Measurements from ENCODE around the gene BCR. TPM values are rescaled to one million over a fixed set of nuclear protein-coding genes. Genes with fewer than 3 reads are reported as not detected.

The BCR gene
- total and polyA plus RNA-seq, 2 experiments from 2014 or later = 38.8 to 42.2 TPM

DNA sequence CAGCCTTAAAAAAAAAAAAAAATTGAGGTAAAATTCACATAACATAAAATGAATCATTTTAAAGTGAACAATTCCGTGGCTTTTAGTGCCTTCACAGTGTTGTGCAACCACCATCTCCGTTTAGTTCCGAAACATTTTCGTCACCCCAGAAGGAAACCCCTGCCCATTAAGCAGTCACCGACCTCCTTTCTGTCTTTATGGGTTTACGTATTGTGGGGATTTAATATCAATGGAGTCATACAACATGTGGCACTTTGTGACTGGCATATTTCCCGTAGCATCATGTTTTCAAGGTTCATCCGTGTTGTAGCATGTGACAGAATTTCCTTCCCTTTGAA lies 65.5 kb downstream of the BCR start:
- Histone ChIP-seq H3K9me3 (ENCODE audit: low read depth) (no peaks in the 10 kb centered on the region), H3K4me1 (ENCODE audit: insufficient read depth) (peaks cover 71% of the 10 kb centered on the region), H3K27ac (peak overlapping the region; percentile 92), H3K79me2 (peaks cover 91% of the 10 kb centered on the region), H3K4me2 (no peak overlapping the region), H3K27me3 (no peaks in the 10 kb centered on the region), H2AFZ (no peak overlapping the region), H3K4me3 (no peak overlapping the region), H3K36me3 (replicated peaks; ENCODE audit: insufficient read depth, low read depth) (no peaks in the 10 kb centered on the region), H3K9me2 (replicated peaks; ENCODE audit: insufficient read depth) (no peaks in the 10 kb centered on the region), H4K20me1 (ENCODE audit: insufficient read depth, poor library complexity, severe bottlenecking) (peaks cover 27% of the 10 kb centered on the region)
- no peak for DNase-seq (ENCODE audit: low spot score)
- no peak for TF ChIP-seq EZH2 (IDR thresholded peaks at IDR 0.05; ENCODE audit: borderline replicate concordance)
- TF ChIP-seq EZH2phosphoT487 (IDR thresholded peaks at IDR 0.05; ENCODE audit: low read depth, severe bottlenecking, unreplicated experiment) = no peak
- TF ChIP-seq, protein P1, sequence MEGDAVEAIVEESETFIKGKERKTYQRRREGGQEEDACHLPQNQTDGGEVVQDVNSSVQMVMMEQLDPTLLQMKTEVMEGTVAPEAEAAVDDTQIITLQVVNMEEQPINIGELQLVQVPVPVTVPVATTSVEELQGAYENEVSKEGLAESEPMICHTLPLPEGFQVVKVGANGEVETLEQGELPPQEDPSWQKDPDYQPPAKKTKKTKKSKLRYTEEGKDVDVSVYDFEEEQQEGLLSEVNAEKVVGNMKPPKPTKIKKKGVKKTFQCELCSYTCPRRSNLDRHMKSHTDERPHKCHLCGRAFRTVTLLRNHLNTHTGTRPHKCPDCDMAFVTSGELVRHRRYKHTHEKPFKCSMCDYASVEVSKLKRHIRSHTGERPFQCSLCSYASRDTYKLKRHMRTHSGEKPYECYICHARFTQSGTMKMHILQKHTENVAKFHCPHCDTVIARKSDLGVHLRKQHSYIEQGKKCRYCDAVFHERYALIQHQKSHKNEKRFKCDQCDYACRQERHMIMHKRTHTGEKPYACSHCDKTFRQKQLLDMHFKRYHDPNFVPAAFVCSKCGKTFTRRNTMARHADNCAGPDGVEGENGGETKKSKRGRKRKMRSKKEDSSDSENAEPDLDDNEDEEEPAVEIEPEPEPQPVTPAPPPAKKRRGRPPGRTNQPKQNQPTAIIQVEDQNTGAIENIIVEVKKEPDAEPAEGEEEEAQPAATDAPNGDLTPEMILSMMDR (IDR thresholded peaks at IDR 0.05; ENCODE audit: poor library complexity) = no peak
- WGBS (ENCODE audit: low lambda C conversion rate, missing lambda C conversion rate) = 76% methylated on average over 8 of the region's 8 CpGs

DNA sequence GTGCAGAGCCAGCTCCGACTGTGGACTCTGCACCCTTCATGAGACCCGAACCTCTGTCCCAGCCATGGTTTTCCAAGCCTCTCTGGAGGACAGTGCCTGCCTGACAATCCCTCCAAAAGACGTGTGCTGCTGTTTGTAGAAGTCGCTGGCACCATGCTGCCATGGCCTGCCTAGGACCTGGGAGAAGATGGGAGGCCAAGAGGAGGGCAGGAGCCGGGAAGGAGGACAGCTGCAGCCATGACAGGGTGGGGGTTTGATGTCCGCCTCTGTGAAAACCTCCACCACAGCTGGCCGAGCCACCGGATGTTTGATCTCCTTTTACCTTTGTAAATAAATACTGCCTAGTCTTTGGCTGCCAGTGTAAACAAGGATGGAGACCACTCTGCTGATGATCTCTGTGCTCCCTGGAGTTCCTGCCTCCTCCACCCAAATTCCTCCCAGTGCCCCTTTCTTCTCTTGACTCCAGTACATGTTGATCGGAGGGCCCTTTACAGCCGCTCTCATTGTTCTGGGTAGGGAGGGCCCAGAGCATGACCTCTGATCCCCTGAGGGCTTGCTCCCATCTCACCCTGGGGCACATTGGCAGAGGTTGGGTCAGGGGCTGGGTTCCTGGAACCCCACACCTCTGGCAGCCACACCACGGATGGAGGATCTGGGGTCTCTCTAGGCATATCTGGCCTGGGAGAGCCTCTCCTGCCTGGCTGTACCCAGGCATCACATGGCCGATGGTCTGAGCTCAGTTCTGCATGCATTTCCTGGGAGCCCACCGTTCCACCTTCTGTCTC lies 66.9 kb downstream of the BCR start:
- 79% methylated on average over 13 of the region's 13 CpGs for WGBS (ENCODE audit: low lambda C conversion rate, missing lambda C conversion rate)

GRCh38 chr22:23248583-23248982 lies 68.3 kb downstream of the BCR start:
- peak; percentile 38 for DNase-seq (ENCODE audit: low spot score)
- Histone ChIP-seq H3K36me3 (replicated peaks; ENCODE audit: insufficient read depth, low read depth) (no peaks in the 10 kb centered on the region), H3K4me3 (no peak overlapping the region), H4K20me1 (ENCODE audit: insufficient read depth, poor library complexity, severe bottlenecking) (peaks cover 11% of the 10 kb centered on the region), H3K4me2 (no peak overlapping the region), H2AFZ (no peak overlapping the region), H3K79me2 (peaks cover 94% of the 10 kb centered on the region), H3K4me1 (ENCODE audit: insufficient read depth) (peaks cover 49% of the 10 kb centered on the region), H3K27ac (peak overlapping the region; percentile 28), H3K27me3 (no peaks in the 10 kb centered on the region), H3K9me2 (replicated peaks; ENCODE audit: insufficient read depth) (no peaks in the 10 kb centered on the region), H3K9me3 (ENCODE audit: low read depth) (no peaks in the 10 kb centered on the region)
- WGBS (ENCODE audit: low lambda C conversion rate, missing lambda C conversion rate) = 92% methylated on average over 2 of the region's 2 CpGs
- TF ChIP-seq EZH2phosphoT487 (IDR thresholded peaks at IDR 0.05; ENCODE audit: low read depth, severe bottlenecking, unreplicated experiment) (no peak), EZH2 (IDR thresholded peaks at IDR 0.05; ENCODE audit: borderline replicate concordance) (no peak)
- TF ChIP-seq, protein P1 (IDR thresholded peaks at IDR 0.05; ENCODE audit: poor library complexity) = no peak

More for the DNA sequence above, 66.9 kb downstream of the BCR start:
- TF ChIP-seq EZH2phosphoT487 (IDR thresholded peaks at IDR 0.05; ENCODE audit: low read depth, severe bottlenecking, unreplicated experiment) (no peak), EZH2 (IDR thresholded peaks at IDR 0.05; ENCODE audit: borderline replicate concordance) (no peak)
- TF ChIP-seq, protein P1 (IDR thresholded peaks at IDR 0.05; ENCODE audit: poor library complexity) = no peak
- no peak overlapping the region for H3K4me2 ChIP-seq
- H2AFZ ChIP-seq = no peak overlapping the region
- peaks cover 19% of the 10 kb centered on the region for H4K20me1 ChIP-seq (ENCODE audit: insufficient read depth, poor library complexity, severe bottlenecking)
- H3K79me2 ChIP-seq = peaks cover 91% of the 10 kb centered on the region
- H3K27me3 ChIP-seq = no peaks in the 10 kb centered on the region
- H3K4me1 ChIP-seq (ENCODE audit: insufficient read depth) = peaks cover 63% of the 10 kb centered on the region
- no peaks in the 10 kb centered on the region for H3K9me2 ChIP-seq (replicated peaks; ENCODE audit: insufficient read depth)
- H3K27ac ChIP-seq = no peak overlapping the region
- no peaks in the 10 kb centered on the region for H3K36me3 ChIP-seq (replicated peaks; ENCODE audit: insufficient read depth, low read depth)
- DNase-seq (ENCODE audit: low spot score) = no peak
- H3K9me3 ChIP-seq (ENCODE audit: low read depth) = no peaks in the 10 kb centered on the region
- H3K4me3 ChIP-seq = no peak overlapping the region

All from hepatocyte (in vitro differentiated cells).